Measurements from ENCODE around the gene CTNNB1.

CTNNB1 gene

GRCh38 chr3:41190509-41191284 lies 8.6 kb upstream of the CTNNB1 start:
- in situ Hi-C loops (cut with MboI; ENCODE audit: low pct_unique_long_range_greater_than_20kb, low sequenced_read_pairs, unreplicated experiment): no loop called here
- no peak for TF ChIP-seq CTCF (IDR thresholded peaks at IDR 0.05; ENCODE audit: extremely low read depth, insufficient read depth, missing control alignments)
- DNase-seq (ENCODE audit: low spot score): peak; percentile 37

- TF ChIP-seq CTCF (IDR thresholded peaks at IDR 0.05; ENCODE audit: extremely low read depth, insufficient read depth, missing control alignments): no peak
- DNase-seq (ENCODE audit: low spot score): no peak
- in situ Hi-C loops (cut with MboI; ENCODE audit: low pct_unique_long_range_greater_than_20kb, low sequenced_read_pairs, unreplicated experiment): no loop called here
Observed at GRCh38 chr3:41192885-41193284, 6.4 kb upstream of the CTNNB1 start.

- in situ Hi-C loops (cut with MboI; ENCODE audit: low pct_unique_long_range_greater_than_20kb, low sequenced_read_pairs, unreplicated experiment): no loop called here
- TF ChIP-seq CTCF (IDR thresholded peaks at IDR 0.05; ENCODE audit: extremely low read depth, insufficient read depth, missing control alignments): no peak
- no peak for DNase-seq (ENCODE audit: low spot score)
Observed at GRCh38 chr3:41193794-41194539, 5.3 kb upstream of the CTNNB1 start.

- no peak for DNase-seq (ENCODE audit: low spot score)
- in situ Hi-C loops (cut with MboI; ENCODE audit: low pct_unique_long_range_greater_than_20kb, low sequenced_read_pairs, unreplicated experiment): no loop called here
- TF ChIP-seq CTCF (IDR thresholded peaks at IDR 0.05; ENCODE audit: extremely low read depth, insufficient read depth, missing control alignments): no peak
Observed at GRCh38 chr3:41194701-41195100, 4.6 kb upstream of the CTNNB1 start.

GRCh38 chr3:41195946-41196345 lies 3.4 kb upstream of the CTNNB1 start:
- no peak for DNase-seq (ENCODE audit: low spot score)
- TF ChIP-seq CTCF (IDR thresholded peaks at IDR 0.05; ENCODE audit: extremely low read depth, insufficient read depth, missing control alignments): no peak
- in situ Hi-C loops (cut with MboI; ENCODE audit: low pct_unique_long_range_greater_than_20kb, low sequenced_read_pairs, unreplicated experiment): no loop called here

- no peak for DNase-seq (ENCODE audit: low spot score)
- in situ Hi-C loops (cut with MboI; ENCODE audit: low pct_unique_long_range_greater_than_20kb, low sequenced_read_pairs, unreplicated experiment): no loop called here
- TF ChIP-seq CTCF (IDR thresholded peaks at IDR 0.05; ENCODE audit: extremely low read depth, insufficient read depth, missing control alignments): no peak
Observed at GRCh38 chr3:41196499-41197410, 2.5 kb upstream of the CTNNB1 start.
